Dedifferentiated amniotic fluid mesenchymal stem cell (primary cell): ENCODE data around the gene KLHDC3.
"Not testable (repeated sequence)": the region's sequence is repeated elsewhere in the genome, so short reads cannot be mapped to it uniquely, and the experiment has no call there.

ENCODE experiments used
- DNase-seq: peaks from one replicate; pipeline ENCODE4 v3.0.0-alpha.2; 2016; ENCODE audit errors: extremely low spot score

The KLHDC3 gene

GRCh38 chr6:42988486-42989020 lies 25.5 kb upstream of the KLHDC3 start:
- DNase-seq, result no peak

- DNase-seq, result no peak
Observed at GRCh38 chr6:42989923-42990322, 24.1 kb upstream of the KLHDC3 start.

GRCh38 chr6:42993445-42993844 lies 20.6 kb upstream of the KLHDC3 start:
- no peak for DNase-seq

GRCh38 chr6:42996513-42996912 lies 17.5 kb upstream of the KLHDC3 start:
- no peak for DNase-seq

- not testable (repeated sequence) for DNase-seq
Observed at GRCh38 chr6:42998205-42998604, 15.8 kb upstream of the KLHDC3 start.

GRCh38 chr6:43001843-43002242 lies 12.2 kb upstream of the KLHDC3 start:
- no peak for DNase-seq

- DNase-seq, result no peak
Observed at GRCh38 chr6:43005844-43006243, 8.2 kb upstream of the KLHDC3 start.

GRCh38 chr6:43006251-43006650 lies 7.8 kb upstream of the KLHDC3 start:
- no peak for DNase-seq

- no peak for DNase-seq
Observed at GRCh38 chr6:43007126-43007525, 6.9 kb upstream of the KLHDC3 start.

- no peak for DNase-seq
Observed at GRCh38 chr6:43009124-43009523, 4.9 kb upstream of the KLHDC3 start.

GRCh38 chr6:43011207-43011606 lies 2.8 kb upstream of the KLHDC3 start:
- DNase-seq, result no peak

GRCh38 chr6:43012364-43012763 lies 1.7 kb upstream of the KLHDC3 start:
- no peak for DNase-seq

GRCh38 chr6:43013097-43013842 lies 779 bp upstream of the KLHDC3 start:
- DNase-seq, result no peak

GRCh38 chr6:43014434-43014909 lies 423 bp downstream of the KLHDC3 start:
- DNase-seq, result peak; percentile 47

- no peak for DNase-seq
Observed at GRCh38 chr6:43016176-43016942, 2.3 kb downstream of the KLHDC3 start.

GRCh38 chr6:43016943-43017334 lies 2.9 kb downstream of the KLHDC3 start:
- no peak for DNase-seq

GRCh38 chr6:43019152-43019551 lies 5.1 kb downstream of the KLHDC3 start:
- no peak for DNase-seq

GRCh38 chr6:43020052-43020705 lies 6.1 kb downstream of the KLHDC3 start:
- no peak for DNase-seq

- DNase-seq, result no peak
Observed at GRCh38 chr6:43020847-43021246, 6.8 kb downstream of the KLHDC3 start.

- peak; percentile 68 for DNase-seq
Observed at GRCh38 chr6:43021270-43022047, 7.4 kb downstream of the KLHDC3 start, which contains the start of gene RRP36. Gene RRP36, plus strand, starts transcription at chr6:43021623. Its CDS starts 32 bp downstream, at chr6:43021655.

- DNase-seq, result no peak
Observed at GRCh38 chr6:43024436-43024835, 10.4 kb downstream of the KLHDC3 start.
